Stimulated activated CD8-positive, alpha-beta memory T cell treated with anti-CD3 and anti-CD28 coated beads, Interleukin-7, amount 100 ng/mL, for 48 hours (primary cell): Measurements from ENCODE around the gene TRIM4.

Experiments used
- DNase-seq, 2 donors: peaks; one replicate each; pipeline ENCODE4 v3.0.0-alpha.2; 2020; ENCODE audit warnings: low read depth in 1 of 2; ENCODE audit errors: extremely low read depth in 1 of 2

Gene TRIM4

GRCh38 chr7:99848420-99849216, 70.7 kb downstream of the TRIM4 start:
- DNase-seq = no peak

GRCh38 chr7:99844328-99844727, 75.0 kb downstream of the TRIM4 start:
- no peak for DNase-seq

GRCh38 chr7:99843808-99844207, 75.5 kb downstream of the TRIM4 start:
- DNase-seq = no peak

- no peak for DNase-seq
Observed at GRCh38 chr7:99842926-99843325, 76.4 kb downstream of the TRIM4 start.
